K562 treated with DMSO at 1 percent for 24 hours (cell line): Measurements from ENCODE around the gene PRPF40B. TPM values are rescaled to one million over a fixed set of nuclear protein-coding genes. Genes with fewer than 3 reads are reported as not detected.

ENCODE experiments used
- total RNA-seq: library from RNA; unstranded; fragments of 300-600 nt; gene quantifications from 2 replicates; pipeline ENCODE4 v1.2.3, GENCODE V29; 2022; ENCODE audit warnings: low read depth; ENCODE audit not compliant: insufficient read depth

PRPF40B gene
- 3.0 and 3.5 TPM in 2 replicates for total RNA-seq

DNA sequence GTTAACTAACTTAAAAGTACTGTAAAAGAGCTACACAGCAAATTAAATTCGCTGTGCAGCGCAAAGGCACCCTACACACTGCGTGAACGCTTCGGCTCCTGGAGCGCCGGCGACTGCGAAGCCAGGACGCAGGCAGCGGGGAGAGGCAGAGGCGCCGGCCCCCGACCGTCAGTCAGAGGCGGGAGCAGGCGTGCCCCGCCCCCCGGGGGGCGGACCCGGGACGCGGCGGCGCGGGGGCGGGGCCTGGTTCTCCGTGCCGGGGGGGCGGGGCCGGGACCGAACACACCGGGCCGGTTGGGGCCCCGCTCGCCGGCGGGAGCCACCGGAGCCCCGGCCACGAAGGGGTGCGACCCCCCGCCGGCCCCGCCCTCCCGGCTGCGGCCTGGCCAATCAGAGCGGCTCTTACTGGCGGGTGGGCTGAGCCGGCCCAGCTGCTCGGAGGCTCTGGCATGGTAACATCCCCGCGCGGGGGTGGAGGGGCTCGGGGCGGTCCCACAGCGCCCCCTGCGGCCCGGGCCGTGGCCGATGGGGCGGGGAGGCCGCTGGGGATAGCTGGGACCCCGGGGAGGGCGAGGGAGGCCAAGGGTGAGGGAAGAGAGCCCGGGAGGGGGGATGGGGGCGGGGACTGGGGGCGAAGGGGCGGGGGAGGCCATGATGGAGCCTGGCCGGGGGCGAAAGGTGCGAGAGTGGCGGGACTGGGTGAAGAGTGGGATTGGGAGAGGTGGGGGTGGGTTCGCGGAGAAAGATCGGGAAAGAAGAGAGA, at the start of gene PRPF40B:
TSS of gene PRPF40B (plus strand) at position 420 of the 763 bp plus-strand sequence. CDS start at position 450, 30 bp downstream.

GRCh38 chr12:49605539-49605938, 17.8 kb upstream of the PRPF40B start, which contains the start of gene FAM186B:
Gene FAM186B, minus strand, starts transcription at chr12:49605639. Its CDS starts 162 bp downstream, at chr12:49605477.

Other genes with a start within 250 kb of the PRPF40B start
- gene KCNH3, start 84.5 kb upstream of the PRPF40B start, total RNA-seq, result 0.20 and 0.25 TPM in 2 replicates
- gene MCRS1, start 55.4 kb upstream of the PRPF40B start, total RNA-seq, result 68.7 and 79.5 TPM in 2 replicates
- gene FAM186B, start 17.9 kb upstream of the PRPF40B start, total RNA-seq, result 0.21 and 0.42 TPM in 2 replicates
- gene FMNL3, start 83.8 kb downstream of the PRPF40B start, total RNA-seq, result 11.3 and 12.1 TPM in 2 replicates
- gene TMBIM6, start 118.0 kb downstream of the PRPF40B start, total RNA-seq, result 363 and 368 TPM in 2 replicates
- gene NCKAP5L, start 204.9 kb downstream of the PRPF40B start, total RNA-seq, result 20.8 and 21.1 TPM in 2 replicates
- gene BCDIN3D, start 219.5 kb downstream of the PRPF40B start, total RNA-seq, result 7.1 and 8.0 TPM in 2 replicates